GM06990 (cell line): ENCODE measurements around the gene APOBEC4.

Experiments used
- DNase-seq: peaks from one replicate; pipeline ENCODE4 v3.0.0-alpha.2; 2011; ENCODE audit not compliant: insufficient read length; ENCODE audit errors: extremely low read depth
- H3K27me3 ChIP-seq: replicated peaks from 2 replicates; pipeline ENCODE4 v1.6.0; 2011; ENCODE audit warnings: low read length; ENCODE audit not compliant: control insufficient read depth, insufficient read depth
- H3K36me3 ChIP-seq: 2 replicates; pipeline ENCODE4 v1.5.1; 2011; ENCODE audit warnings: low read length; ENCODE audit not compliant: control insufficient read depth, insufficient read depth
- H3K4me3 ChIP-seq: replicated peaks from 2 replicates; pipeline ENCODE4 v1.5.1; 2011; ENCODE audit warnings: low read depth, mild to moderate bottlenecking, control low read depth, low read length
- TF ChIP-seq, protein P1 (sequence below): IDR thresholded peaks from 2 replicates; pipeline ENCODE4 v1.5.1; 2011; ENCODE audit warnings: low read length, control low read depth, mild to moderate bottlenecking, inconsistent platforms; ENCODE audit not compliant: insufficient read depth, poor library complexity, severe bottlenecking

Gene APOBEC4

DNA sequence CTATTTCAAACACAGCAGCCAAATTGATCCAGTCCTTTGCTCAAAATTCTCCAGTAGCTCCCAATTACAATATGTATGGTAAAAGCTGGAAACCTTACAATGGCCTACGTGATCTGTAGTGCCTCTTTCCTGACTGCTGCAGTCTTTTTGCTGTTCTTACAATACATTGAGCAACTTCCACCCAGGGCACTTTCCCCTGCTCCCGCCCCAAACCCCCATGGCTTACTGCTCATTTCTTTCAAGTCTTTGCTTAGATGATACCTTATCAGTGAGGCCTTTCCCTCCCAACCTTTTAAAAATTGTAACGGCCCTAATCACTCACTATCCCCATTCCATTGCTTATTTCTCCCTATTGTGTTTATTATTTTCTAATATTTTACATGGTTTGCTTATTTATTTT, 43.9 kb upstream of the APOBEC4 start:
- no peaks in the 10 kb centered on the region for H3K27me3 ChIP-seq
- TF ChIP-seq, protein P1, sequence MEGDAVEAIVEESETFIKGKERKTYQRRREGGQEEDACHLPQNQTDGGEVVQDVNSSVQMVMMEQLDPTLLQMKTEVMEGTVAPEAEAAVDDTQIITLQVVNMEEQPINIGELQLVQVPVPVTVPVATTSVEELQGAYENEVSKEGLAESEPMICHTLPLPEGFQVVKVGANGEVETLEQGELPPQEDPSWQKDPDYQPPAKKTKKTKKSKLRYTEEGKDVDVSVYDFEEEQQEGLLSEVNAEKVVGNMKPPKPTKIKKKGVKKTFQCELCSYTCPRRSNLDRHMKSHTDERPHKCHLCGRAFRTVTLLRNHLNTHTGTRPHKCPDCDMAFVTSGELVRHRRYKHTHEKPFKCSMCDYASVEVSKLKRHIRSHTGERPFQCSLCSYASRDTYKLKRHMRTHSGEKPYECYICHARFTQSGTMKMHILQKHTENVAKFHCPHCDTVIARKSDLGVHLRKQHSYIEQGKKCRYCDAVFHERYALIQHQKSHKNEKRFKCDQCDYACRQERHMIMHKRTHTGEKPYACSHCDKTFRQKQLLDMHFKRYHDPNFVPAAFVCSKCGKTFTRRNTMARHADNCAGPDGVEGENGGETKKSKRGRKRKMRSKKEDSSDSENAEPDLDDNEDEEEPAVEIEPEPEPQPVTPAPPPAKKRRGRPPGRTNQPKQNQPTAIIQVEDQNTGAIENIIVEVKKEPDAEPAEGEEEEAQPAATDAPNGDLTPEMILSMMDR: no peak
- H3K36me3 ChIP-seq: no peaks in the 10 kb centered on the region
- no peak for DNase-seq
- H3K4me3 ChIP-seq: no peak overlapping the region

DNA sequence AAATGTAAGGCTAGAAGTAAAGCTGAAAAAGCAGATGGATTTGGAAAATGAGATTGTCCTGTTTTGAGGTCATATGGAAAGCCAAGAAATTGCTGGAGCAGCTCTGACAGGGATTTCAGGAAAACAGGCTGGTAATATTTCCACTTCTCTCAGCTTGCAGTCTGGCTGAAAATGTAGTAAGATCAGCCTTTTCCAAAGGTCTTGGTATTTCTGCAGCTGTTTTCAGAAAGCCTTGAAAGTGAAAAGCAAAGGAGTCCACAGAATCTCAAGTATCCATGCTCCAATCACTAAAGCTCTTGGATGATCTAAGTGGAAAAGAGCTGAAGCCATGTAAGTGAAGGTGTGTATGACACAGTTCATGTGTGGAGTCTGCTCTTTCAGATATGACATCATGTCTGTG, 41.6 kb upstream of the APOBEC4 start:
- H3K4me3 ChIP-seq: no peak overlapping the region
- no peaks in the 10 kb centered on the region for H3K27me3 ChIP-seq
- no peak for DNase-seq
- TF ChIP-seq, protein P1: no peak
- H3K36me3 ChIP-seq: no peaks in the 10 kb centered on the region

DNA sequence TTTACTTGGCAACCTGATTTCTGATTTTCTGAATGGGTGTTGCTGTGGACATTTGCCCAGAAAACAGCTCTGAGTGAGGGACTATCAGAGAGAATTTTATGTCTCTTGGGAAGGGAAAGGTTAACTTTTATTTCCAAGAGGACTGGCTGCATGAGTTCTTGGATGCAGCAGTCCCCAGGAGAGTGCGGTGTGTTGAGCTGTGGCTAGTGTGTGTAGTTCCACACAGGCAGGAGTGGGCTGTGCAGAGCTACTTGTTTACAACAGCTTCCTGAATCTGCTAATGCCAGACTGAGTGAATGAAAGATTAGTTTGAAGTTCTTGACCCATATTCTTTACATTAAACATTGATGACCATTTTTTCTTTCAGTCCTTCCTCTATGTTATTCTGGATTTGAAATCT, 41.0 kb upstream of the APOBEC4 start:
- Histone ChIP-seq H3K27me3 (no peaks in the 10 kb centered on the region), H3K36me3 (no peaks in the 10 kb centered on the region), H3K4me3 (no peak overlapping the region)
- TF ChIP-seq, protein P1: no peak
- no peak for DNase-seq

- H3K36me3 ChIP-seq: no peaks in the 10 kb centered on the region
- H3K4me3 ChIP-seq: no peak overlapping the region
- DNase-seq: no peak
- TF ChIP-seq, protein P1: no peak
- no peaks in the 10 kb centered on the region for H3K27me3 ChIP-seq
These were observed 40.4 kb upstream of the APOBEC4 start for GRCh38 chr1:183693521-183693920.

- no peak overlapping the region for H3K4me3 ChIP-seq
- DNase-seq: peak; percentile 20
- TF ChIP-seq, protein P1: no peak
- no peaks in the 10 kb centered on the region for H3K27me3 ChIP-seq
- no peaks in the 10 kb centered on the region for H3K36me3 ChIP-seq
These were observed 36.7 kb upstream of the APOBEC4 start for GRCh38 chr1:183689762-183690204.
